Renal pelvis (tissue), 4 donors: Measurements from ENCODE around the gene RAB4B. TPM values are rescaled to one million over a fixed set of nuclear protein-coding genes. Genes with fewer than 3 reads are reported as not detected.
A peak's percentile ranks its signal among the peaks of the same experiment; 100 is the strongest.
"Not testable (repeated sequence)": the region's sequence is repeated elsewhere in the genome, so short reads cannot be mapped to it uniquely, and the experiment has no call there.

Experiments used
- DNase-seq: peaks from one replicate; pipeline ENCODE4 v3.0.0-alpha.2; 2013
- polyA plus RNA-seq, 3 donors: library from polyadenylated mRNA; unstranded; fragments of 120-200 nt; gene quantifications; one replicate each; pipeline ENCODE4 v1.2.1, GENCODE V29; 2013; ENCODE audit not compliant: insufficient read length in 3 of 3

Gene RAB4B
- polyA plus RNA-seq, 3 donors = 9.8 to 11.1 (median 10.6) TPM

DNA sequence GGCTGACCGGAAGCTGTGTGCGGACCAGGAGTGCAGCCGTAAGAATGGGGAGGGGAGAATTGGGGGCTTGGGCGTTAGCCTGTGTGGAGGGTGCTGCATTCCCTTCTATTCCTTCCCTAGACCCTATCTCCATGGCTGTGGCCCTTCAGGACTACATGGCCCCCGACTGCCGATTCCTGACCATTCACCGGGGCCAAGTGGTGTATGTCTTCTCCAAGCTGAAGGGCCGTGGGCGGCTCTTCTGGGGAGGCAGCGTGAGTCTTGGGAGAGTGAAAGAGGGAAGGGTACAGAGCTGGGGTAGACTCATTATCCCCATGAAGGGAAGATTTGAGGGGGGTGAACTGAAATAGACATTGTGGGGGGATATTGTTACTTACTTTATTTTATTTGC is 2.4 kb upstream of the RAB4B start:
- DNase-seq = no peak

DNA sequence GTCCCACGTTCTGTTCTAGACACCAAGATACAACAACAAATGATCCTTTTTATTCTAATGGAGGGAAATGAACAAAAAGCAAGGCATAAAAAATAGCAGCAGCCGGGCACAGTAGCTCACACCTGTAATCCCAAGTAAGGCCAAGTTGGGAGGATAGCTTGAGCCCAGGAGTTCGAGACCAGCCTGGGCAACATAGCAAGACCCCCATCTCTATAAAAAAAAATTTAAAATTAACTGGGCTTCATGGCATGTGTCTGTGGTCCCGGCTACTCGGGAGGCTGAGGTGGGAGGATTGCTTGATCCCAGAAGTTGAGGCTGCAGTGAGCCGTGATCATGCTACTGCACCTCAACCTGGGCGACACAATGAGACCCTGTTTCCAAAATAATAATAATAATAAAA is 1.7 kb upstream of the RAB4B start:
- DNase-seq = no peak

DNA sequence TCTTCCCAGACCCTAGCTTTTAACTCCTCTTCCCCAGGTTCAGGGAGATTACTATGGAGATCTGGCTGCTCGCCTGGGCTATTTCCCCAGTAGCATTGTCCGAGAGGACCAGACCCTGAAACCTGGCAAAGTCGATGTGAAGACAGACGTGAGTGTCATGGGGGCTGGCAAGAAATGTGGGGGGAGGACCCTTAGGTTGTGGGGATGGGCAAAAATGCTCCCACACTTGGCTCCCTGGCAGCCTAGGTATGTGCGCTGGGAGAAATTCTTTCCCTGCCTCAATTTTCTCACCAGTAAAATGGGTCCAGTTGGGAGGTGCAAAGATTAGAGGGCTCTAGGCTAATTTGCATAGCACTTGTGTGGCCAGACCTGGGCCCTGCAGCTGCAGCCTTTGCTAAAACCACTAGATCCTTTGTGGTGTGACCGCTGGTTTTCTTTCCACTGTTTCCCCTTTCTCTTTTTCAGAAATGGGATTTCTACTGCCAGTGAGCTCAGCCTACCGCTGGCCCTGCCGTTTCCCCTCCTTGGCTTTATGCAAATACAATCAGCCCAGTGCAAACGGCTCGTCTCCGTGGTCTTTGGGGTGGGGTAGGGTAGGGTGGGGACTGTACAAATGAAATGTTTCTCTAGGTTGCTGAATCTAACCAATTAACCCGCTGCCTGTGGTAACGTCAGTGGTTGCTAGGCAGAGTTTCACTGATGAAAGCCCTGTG is 959 bp upstream of the RAB4B start:
- DNase-seq = peak; percentile 95

DNA sequence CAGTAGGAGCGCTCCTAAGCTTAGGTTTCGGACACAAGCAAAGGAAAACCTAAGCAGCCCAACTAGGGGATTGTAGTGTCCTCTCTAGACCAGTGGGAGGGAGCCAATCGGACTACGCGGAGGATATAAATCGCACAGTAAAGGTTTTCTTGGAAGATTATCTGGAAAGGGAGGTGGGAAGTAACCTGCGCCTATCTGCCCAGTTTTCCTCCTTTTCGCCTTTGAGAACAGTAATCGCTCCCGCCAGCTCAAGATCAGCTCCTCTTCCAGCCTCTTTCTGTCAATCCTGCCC is 456 bp upstream of the RAB4B start:
- no peak for DNase-seq

DNA sequence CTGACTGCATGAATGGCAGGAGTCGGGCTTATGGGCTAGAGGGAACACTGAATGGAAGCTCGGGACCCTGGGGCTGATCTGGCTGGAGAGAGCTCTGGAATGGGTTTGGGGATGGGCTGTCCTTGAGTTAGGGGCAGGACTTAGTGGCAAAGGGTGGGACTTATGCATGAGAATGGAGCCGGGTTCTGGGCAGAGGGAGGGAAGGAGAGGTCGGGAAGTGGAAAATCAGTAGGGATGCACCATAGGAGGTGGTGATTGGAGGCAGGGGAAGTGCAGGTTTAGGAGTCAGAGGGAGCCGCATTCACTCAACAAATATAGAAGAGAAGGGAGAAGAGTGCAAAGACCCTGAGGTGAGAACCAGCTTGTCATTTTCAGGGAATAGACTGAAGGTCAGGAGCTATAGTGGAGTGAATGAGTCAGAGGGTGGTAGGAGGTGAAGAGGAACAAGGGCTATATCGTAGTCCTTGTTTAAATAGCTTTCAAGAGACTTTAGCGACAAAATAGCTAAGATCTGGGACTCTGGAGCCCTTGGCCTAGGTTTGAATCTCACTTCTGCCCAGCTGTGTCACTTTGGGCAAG is 748 bp downstream of the RAB4B start:
- no peak for DNase-seq

DNA sequence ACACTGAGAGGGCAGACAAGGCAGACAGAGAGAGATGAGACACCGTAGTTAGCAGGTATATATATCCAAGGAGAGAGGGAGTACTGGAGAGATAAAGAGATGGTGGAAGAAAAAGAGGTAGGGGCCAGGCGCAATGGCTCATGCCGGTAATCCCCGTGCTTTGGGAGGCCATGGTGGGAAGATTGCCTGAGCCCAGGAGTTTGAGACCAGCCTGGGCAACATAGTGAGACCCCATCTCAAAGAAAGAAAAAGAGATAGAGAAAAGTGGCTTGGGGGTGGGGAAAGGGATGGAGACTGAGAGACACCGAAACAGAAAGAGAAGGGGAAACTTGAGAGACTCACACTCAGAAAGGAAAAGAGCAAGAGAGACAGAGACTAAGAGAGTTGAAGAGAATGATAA is 2.5 kb downstream of the RAB4B start:
- no peak for DNase-seq

DNA sequence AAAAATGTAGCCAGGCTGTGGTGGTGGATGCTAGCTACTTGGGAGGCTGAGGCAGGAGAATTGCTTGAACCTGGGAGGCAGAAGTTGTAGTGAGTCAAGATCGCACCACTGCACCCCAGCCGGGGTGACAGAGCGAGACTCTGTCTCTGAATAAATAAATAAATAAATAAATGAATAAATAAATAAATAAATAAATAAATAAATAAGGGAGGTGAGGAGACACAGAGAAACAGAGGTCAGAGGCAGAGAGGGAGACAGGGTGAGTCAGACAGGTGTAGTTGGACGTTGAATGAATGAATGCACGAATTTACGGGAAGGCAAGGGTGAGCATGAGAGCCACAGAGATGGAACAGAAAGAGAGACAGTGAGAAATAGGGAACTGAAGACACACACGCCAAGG is 3.1 kb downstream of the RAB4B start:
- DNase-seq = no peak

DNA sequence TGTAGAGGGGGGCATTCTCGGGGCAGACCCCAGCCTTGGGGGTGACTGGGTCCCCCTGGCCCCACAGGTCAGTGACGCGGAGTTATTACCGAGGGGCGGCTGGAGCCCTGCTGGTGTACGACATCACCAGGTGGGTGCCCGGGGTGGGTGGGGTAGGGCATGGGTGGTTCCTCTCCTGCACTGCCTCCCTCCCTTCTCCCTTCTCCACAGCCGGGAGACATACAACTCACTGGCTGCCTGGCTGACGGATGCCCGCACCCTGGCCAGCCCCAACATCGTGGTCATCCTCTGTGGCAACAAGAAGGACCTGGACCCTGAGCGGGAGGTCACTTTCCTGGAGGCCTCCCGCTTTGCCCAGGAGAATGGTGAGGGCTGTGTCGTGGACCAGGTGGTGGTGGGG is 5.7 kb downstream of the RAB4B start:
- DNase-seq = no peak

DNA sequence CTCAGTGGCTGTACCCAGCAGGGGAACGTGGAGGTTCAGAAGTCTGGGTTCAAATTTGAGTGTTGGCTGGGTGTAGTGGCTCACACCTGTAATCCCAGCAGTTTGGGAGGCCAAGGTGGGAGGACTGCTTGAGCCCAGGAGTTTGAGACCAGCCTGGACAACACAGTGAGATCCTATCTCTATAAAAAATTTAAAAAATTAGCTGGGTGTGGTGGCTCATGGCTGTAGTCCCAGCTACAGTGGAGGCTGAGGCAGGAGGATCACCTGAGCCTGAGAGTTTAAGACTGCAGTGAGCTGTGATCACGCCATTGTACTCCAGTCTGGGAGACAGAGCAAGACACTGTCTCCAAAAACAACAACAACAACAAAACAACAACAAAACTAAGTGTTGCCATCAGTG is 6.1 kb downstream of the RAB4B start:
- DNase-seq = not testable (repeated sequence)

DNA sequence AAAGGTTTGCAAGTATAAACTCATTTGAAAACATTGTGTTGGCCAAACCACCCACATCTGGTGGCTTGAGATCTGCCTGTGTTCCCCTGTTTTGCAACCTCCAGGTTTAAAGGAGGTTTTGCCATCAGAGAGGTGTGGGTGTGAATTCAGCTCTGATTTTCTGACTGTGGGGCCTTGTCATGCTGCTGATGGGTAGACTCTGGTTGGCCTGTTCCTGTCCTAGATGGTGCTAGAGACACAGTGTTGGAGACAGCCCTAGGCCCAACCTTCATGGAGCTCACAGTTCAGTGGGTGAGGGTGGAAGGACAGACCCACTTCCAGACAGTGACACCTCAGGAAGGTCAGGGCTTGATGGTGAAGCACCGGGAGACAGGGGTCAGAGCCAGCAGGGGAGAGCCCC is 7.5 kb downstream of the RAB4B start:
- no peak for DNase-seq

DNA sequence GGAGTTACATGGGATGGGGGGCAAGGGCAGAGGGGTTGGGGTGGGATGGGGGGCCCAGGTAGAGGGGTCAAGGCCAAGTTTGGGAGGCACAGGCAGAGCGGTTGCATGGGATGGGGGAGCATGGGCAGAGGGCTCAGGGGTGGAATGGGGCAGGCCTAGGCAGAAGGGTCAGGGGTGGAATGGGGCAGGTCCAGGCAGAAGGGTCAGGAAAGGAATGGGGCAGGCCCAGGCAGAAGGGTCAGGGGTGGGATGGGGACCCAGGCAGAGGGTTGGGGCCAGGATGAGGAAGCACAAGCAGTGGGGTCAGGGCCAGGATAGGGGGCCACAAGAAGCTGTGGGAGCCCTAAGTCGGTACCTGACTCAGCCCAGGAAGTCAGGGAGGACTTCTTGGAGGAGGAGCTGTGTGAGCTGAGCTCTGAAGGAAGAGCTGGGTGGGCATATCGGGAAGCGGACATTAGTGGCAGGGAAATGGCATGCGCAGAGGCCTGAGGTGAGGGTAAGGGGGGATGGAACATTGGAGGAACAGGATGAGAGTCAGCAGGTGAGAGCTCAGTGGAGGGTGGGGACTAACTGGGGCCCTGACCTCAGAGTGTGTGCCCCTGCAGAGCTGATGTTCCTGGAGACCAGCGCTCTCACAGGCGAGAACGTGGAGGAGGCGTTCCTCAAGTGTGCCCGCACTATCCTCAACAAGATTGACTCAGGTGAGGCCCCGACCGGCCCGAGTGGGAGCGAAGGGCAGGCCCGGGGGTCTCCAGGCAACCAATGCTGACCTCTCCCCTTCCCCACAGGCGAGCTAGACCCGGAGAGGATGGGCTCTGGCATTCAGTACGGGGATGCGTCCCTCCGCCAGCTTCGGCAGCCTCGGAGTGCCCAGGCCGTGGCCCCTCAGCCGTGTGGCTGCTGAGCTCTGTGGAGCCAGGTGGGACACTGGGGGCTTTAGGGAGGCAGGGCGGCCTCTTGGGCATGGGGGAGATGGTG is 8.3 kb downstream of the RAB4B start:
- DNase-seq = no peak

DNA sequence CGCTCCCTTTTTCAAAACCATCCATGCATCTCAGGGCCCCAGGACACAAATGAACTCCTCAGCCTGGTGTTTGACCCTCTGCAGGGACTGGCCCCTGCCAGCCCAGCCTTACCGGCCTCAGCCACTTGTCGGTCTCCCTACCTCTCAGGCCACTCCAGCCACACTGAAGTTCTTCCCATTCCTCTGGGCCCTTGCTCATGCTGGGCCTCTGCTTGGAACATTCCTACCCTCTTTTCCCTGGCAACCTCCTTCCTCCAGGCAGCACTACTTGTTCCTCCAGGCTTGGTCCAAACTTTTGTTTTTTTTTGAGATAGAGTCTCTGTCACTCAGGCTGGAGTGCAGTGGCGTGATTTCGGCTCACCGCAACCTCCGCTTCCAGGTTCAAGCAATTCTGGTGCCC is 13.3 kb downstream of the RAB4B start:
- DNase-seq = no peak

DNA sequence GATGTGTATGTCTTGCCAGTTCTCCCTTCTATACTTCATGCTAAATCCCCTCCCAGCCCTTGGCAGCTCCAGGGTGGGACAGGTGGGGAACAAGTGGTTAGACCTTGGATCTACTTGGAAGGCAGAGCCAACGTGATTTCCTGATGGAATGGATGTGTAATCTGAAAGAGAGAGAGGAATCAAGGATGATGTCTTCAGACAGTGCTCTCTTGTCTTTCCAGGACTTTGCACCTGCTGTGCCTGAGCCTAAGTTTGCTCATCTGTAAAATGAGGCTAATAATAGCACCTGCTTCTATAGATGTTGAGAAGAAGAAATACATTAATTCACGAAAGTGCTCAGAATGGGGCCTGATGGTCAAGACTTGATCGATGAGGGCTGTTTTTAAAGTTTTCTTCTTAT is 13.9 kb downstream of the RAB4B start:
- no peak for DNase-seq

DNA sequence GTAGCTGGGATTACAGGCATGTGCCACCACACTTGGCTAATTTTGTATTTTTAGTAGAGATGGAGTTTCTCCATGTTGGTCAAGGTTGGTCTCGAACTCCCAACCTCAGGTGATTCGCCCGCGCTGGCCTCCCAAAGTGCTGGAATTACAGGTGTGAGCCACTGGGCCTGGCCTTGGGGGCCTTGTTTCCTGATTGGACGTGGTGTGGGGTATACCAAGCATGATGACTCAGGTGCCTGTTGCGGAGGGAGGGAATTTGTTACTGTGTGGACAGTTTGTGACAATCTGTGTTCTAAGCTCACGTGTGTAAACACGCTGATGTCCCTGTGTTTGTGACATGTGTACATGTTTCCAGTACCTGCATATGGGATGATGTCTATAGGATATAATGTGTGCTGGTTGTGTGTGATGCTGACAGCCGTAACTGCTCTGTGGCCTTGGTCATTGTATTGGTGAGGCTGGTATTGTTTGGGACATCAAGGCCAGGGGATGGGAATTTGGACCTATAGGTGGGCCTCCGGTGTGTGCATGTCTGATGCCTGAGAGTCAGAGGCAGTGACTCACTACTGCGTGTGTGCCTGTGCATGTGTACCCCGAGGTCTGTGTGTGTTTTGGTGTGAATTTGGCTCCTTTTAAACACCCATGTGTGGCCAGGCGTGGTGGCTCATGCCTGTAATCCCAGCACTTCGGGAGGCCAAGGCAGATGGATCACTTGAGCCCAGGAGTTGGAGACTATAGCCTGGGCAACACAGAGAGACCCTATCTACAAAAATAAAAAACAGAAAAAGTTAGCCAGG is 19.3 kb downstream of the RAB4B start:
- no peak for DNase-seq

DNA sequence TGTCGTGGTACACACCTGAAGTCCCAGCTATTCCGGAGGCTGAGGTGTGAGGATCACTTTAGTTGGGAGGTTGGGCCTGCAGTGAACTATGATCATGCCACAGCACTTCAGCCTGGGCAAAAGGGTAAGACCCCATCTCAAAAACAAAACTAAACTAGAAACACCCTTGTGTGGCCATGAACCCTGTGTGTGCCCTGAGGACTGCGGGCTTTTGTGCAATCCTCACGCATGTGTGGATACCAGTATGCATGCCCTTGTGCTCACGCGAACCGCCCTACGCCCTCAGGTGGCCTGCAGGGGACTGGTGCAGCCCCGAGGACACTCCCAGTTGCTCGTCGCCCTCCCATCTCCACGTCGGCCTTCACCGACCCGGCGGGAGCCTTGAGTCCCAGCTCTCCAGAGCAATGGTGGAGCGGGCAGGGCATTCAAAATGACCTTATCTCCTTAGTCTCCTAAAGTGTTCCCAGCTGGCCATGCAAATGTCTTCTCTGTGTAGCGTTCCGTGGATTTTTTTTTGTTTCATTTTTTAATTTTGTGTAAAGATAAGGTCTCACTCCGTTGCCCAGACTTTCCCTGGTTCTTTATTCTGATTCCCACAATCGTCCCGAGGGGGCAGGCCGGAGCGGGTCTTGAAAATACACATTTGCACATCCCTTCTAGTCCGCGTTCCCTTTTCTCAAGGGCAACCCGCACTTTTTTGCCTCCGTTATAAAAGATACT is 20.1 kb downstream of the RAB4B start:
- DNase-seq = no peak

DNA sequence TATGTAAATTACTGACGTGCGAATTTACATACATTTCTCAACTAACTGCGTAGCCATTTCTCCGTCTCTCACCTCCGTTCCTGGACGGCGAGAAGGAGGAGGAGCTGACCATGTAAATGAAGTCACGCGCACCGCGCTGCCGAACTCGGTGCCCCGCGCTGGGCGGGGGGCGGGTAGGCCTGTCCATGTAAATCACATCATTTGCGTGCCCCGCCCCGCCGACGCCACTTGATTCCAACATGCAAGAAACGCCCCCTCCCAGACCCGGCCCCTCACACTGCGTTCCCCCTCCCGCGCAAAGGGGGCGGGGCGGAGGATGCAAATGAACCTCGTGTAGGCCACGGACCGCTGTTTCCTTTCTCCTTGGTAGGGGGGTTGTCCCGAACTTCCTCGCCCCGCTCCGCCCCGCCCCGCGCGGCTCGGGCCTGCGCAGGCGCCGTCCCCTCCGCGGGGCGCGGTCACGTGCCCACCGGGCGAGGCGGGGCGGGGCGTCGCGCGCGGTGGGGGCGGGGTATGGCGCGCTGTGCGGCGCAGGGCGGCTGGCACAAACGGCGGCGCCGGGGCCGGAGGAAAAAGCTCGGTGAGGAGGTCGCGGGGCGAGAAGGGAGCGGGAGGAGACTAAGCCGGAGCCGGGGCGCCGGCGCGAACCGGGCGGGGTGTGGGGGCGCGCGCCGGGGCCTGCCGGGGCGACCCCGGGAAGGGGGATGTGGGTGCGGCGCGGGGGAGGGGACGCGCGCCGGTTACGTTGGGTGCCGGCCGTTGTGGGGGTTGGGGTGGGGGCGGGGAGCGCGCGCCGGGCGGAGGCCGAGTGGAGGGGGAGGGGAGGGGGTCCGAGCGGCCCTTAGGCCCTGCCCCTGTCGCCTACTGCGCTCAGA is 20.9 kb downstream of the RAB4B start, which contains the start of gene EGLN2:
Gene EGLN2 (plus strand): TSS at position 509 of the 875 bp plus-strand sequence. CDS start 1,382 bp downstream, outside the sequence.
- peak; percentile 100 for DNase-seq

DNA sequence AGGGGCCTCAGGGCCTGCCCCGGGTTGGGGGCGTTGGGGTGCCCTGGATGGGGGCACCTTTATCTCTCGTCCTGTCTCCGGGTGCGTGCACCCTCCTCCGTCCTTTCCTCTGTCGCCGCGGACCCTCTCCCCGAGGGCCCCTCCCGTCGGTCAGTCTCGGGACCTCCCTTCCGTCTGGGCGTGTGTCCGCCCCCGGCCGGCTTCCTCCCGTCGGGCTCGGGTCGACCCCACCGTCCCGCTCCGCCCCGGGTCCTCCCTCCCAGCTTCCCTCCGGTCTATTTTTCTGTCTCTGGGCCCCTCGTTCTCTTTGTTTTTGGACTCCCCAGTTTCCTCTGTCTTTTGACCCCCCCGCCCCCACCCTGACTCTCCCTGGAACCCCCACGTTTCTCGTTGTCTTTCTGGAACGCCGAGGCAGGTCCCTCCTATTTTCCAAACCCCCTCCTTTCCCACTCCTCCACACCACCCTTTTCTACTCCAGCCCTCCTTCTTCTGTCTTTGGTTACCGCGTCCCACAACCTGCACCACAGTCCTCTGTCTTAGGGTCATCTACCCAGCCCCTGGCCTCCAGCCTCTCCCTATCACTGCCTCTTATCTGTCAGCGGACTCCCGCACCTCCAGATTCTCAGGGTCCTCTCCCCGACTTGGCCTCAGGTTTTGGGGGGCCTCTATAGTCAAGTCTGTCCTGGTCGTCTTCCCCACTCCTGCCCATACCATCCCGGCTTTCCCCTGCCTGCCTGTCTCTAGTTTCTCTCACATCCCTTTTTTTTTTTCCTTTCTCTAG is 21.7 kb downstream of the RAB4B start:
- no peak for DNase-seq

DNA sequence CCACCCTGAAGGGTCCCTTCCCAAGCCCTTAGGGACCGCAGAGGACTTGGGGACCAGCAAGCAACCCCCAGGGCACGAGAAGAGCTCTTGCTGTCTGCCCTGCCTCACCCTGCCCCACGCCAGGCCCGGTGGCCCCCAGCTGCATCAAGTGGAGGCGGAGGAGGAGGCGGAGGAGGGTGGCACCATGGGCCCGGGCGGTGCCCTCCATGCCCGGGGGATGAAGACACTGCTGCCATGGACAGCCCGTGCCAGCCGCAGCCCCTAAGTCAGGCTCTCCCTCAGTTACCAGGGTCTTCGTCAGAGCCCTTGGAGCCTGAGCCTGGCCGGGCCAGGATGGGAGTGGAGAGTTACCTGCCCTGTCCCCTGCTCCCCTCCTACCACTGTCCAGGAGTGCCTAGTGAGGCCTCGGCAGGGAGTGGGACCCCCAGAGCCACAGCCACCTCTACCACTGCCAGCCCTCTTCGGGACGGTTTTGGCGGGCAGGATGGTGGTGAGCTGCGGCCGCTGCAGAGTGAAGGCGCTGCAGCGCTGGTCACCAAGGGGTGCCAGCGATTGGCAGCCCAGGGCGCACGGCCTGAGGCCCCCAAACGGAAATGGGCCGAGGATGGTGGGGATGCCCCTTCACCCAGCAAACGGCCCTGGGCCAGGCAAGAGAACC is 22.4 kb downstream of the RAB4B start:
- no peak for DNase-seq

DNA sequence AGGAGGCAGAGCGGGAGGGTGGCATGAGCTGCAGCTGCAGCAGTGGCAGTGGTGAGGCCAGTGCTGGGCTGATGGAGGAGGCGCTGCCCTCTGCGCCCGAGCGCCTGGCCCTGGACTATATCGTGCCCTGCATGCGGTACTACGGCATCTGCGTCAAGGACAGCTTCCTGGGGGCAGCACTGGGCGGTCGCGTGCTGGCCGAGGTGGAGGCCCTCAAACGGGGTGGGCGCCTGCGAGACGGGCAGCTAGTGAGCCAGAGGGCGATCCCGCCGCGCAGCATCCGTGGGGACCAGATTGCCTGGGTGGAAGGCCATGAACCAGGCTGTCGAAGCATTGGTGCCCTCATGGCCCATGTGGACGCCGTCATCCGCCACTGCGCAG is 22.9 kb downstream of the RAB4B start:
- DNase-seq = no peak
